Measurements from ENCODE around the gene TMTC1. TPM values are rescaled to one million over a fixed set of nuclear protein-coding genes. Genes with fewer than 3 reads are reported as not detected.

Gene TMTC1
- total RNA-seq, 3 donors from 2014 or later (not counting 1 experiment from before 2014, with no cell fraction given) = 0.18 to 2.0 (median 0.50) TPM

DNA sequence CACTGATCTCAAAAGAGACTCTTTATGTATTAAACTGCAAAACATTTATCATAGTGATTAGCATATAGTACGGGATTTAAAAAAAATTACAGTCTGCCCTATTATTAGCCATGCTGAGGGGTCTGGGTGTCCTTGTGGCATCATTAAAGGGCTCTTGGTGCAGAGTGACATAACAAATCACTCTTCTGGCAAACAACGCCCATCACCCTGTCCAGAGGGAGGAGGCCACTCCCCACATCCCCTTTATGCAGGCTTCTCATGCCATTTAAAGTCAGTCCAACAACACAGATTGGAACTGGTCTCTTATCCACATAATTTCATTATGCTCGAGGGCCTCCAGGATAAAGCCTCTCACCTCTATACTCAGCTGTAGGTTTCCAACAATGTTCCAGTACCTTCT lies 51.1 kb downstream of the TMTC1 start:
- intact Hi-C loops (cut with micrococcal nuclease) = no loop called here
- Mint-ChIP-seq H3K4me3 (no peak overlapping the region), H3K4me1 (no peaks in the 10 kb centered on the region), H3K27ac (no peak overlapping the region), H3K9me3 (peaks cover 2 to 3% of the 10 kb centered on the region in 2 donors), H3K36me3 (no peaks in the 10 kb centered on the region), H3K27me3 (ENCODE audit: low read depth in 2 of 2) (peaks cover 0 to 3% of the 10 kb centered on the region in 2 donors)
- H3K27ac ChIP-seq (ENCODE audit: low read length) = no peak overlapping the region
- no peak for DNase-seq
- 81% methylated on average over 3 of the region's 3 CpGs for WGBS (ENCODE audit: insufficient coverage)
- TF ChIP-seq, protein P1, sequence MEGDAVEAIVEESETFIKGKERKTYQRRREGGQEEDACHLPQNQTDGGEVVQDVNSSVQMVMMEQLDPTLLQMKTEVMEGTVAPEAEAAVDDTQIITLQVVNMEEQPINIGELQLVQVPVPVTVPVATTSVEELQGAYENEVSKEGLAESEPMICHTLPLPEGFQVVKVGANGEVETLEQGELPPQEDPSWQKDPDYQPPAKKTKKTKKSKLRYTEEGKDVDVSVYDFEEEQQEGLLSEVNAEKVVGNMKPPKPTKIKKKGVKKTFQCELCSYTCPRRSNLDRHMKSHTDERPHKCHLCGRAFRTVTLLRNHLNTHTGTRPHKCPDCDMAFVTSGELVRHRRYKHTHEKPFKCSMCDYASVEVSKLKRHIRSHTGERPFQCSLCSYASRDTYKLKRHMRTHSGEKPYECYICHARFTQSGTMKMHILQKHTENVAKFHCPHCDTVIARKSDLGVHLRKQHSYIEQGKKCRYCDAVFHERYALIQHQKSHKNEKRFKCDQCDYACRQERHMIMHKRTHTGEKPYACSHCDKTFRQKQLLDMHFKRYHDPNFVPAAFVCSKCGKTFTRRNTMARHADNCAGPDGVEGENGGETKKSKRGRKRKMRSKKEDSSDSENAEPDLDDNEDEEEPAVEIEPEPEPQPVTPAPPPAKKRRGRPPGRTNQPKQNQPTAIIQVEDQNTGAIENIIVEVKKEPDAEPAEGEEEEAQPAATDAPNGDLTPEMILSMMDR (IDR thresholded peaks at IDR 0.05) = no peak
- H3K4me1 ChIP-seq (ENCODE audit: control insufficient read depth, insufficient read depth, low read length) = no peaks in the 10 kb centered on the region
- H3K9me3 ChIP-seq (ENCODE audit: control insufficient read depth, insufficient read depth, low read length) = peaks cover 2% of the 10 kb centered on the region
- H3K4me3 ChIP-seq (ENCODE audit: low read length) = no peak overlapping the region
- H3K36me3 ChIP-seq (ENCODE audit: control insufficient read depth, insufficient read depth, low read length) = no peaks in the 10 kb centered on the region
- no peak for ATAC-seq
- no peaks in the 10 kb centered on the region for H3K27me3 ChIP-seq (ENCODE audit: control insufficient read depth, insufficient read depth, low read length)

DNA sequence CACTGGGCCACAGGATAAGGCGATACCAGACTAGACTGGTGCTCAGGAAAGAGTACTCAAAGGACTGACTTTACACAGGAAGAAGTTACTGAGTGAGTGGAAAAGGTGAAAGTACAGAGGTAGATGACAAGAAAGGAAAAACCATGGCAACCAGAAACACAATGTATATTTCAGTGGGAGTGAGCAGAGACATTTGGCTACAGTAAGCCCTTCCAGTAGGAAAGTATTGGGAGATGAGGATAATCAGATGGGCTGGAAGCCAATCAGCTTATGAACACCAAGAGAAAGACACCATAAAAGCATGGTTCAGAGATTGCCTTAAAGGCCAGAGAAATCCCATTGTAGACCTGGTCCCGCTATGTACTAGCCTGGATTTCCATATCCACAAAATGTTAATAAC lies 51.6 kb downstream of the TMTC1 start:
- TF ChIP-seq, protein P1 (IDR thresholded peaks at IDR 0.05) = no peak
- intact Hi-C loops (cut with micrococcal nuclease) = no loop called here
- no peak overlapping the region for H3K4me3 Mint-ChIP-seq
- no peaks in the 10 kb centered on the region for H3K36me3 Mint-ChIP-seq
- no peak overlapping the region for H3K27ac Mint-ChIP-seq
- no peak for ATAC-seq
- Histone ChIP-seq H3K4me3 (ENCODE audit: low read length) (no peak overlapping the region), H3K27me3 (ENCODE audit: control insufficient read depth, insufficient read depth, low read length) (no peaks in the 10 kb centered on the region), H3K36me3 (ENCODE audit: control insufficient read depth, insufficient read depth, low read length) (no peaks in the 10 kb centered on the region), H3K9me3 (ENCODE audit: control insufficient read depth, insufficient read depth, low read length) (no peaks in the 10 kb centered on the region), H3K4me1 (ENCODE audit: control insufficient read depth, insufficient read depth, low read length) (no peaks in the 10 kb centered on the region), H3K27ac (ENCODE audit: low read length) (no peak overlapping the region)
- DNase-seq = no peak
- H3K9me3 Mint-ChIP-seq = peaks cover 2 to 3% of the 10 kb centered on the region in 2 donors
- H3K4me1 Mint-ChIP-seq = no peaks in the 10 kb centered on the region
- 91% methylated on average over 2 of the region's 2 CpGs for WGBS (ENCODE audit: insufficient coverage)
- H3K27me3 Mint-ChIP-seq (ENCODE audit: low read depth in 2 of 2) = peaks cover 0 to 3% of the 10 kb centered on the region in 2 donors

DNA sequence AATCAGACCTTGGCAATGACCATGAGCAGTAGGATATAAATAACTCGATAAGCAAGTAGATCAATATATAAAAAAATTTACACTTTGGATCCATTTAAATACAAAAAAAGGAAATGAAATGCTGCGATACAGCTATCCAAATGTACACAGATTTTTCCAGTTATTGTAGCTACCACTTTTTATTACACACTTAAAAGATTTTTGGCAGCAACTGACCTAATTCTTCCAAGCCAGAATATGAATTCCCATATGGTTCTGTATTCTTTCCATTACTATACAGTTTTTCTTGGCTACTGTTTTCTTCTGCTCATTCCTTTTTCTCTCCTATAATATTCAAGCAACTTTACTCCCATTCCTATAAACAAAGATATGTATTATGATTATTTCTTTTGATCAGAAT lies 52.2 kb downstream of the TMTC1 start:
- ATAC-seq (no peak), DNase-seq (no peak)
- Histone ChIP-seq H3K4me1 (ENCODE audit: control insufficient read depth, insufficient read depth, low read length) (no peaks in the 10 kb centered on the region), H3K36me3 (ENCODE audit: control insufficient read depth, insufficient read depth, low read length) (no peaks in the 10 kb centered on the region), H3K27me3 (ENCODE audit: control insufficient read depth, insufficient read depth, low read length) (no peaks in the 10 kb centered on the region), H3K9me3 (ENCODE audit: control insufficient read depth, insufficient read depth, low read length) (no peaks in the 10 kb centered on the region), H3K4me3 (ENCODE audit: low read length) (no peak overlapping the region), H3K27ac (ENCODE audit: low read length) (no peak overlapping the region)
- 100% methylated on average over 1 of the region's 2 CpGs for WGBS (ENCODE audit: insufficient coverage)
- Mint-ChIP-seq H3K27me3 (ENCODE audit: low read depth in 2 of 2) (peaks cover 0 to 3% of the 10 kb centered on the region in 2 donors), H3K27ac (no peak overlapping the region), H3K4me1 (no peaks in the 10 kb centered on the region), H3K9me3 (peaks cover 2 to 3% of the 10 kb centered on the region in 2 donors), H3K36me3 (no peaks in the 10 kb centered on the region), H3K4me3 (no peak overlapping the region)
- TF ChIP-seq, protein P1 (IDR thresholded peaks at IDR 0.05) = no peak
- intact Hi-C loops (cut with micrococcal nuclease) = no loop called here

DNA sequence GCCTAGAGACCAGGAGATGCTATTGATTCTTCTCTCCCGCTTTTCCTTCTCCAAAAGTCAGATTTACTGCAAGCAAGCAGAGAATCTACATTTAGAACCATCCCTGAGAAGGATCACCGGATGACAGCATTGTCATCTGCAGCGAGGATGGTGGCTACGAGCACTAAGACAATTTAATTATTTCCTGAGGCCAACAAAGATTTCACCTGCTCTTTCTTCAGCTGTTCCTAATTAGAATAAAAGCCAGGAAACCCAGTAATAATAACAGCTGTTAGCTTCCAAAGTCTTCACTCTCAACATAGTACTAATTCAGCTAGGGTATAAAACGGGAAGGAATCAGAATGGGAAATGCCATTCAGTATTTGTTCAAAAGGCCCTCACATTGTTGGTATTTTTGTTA lies 53.3 kb downstream of the TMTC1 start:
- no peaks in the 10 kb centered on the region for H3K36me3 Mint-ChIP-seq
- peaks cover 0 to 3% of the 10 kb centered on the region in 2 donors for H3K27me3 Mint-ChIP-seq (ENCODE audit: low read depth in 2 of 2)
- TF ChIP-seq, protein P1 (IDR thresholded peaks at IDR 0.05) = no peak
- ATAC-seq = no peak
- no peak overlapping the region for H3K27ac Mint-ChIP-seq
- peaks cover 2 to 3% of the 10 kb centered on the region in 2 donors for H3K9me3 Mint-ChIP-seq
- no peaks in the 10 kb centered on the region for H3K9me3 ChIP-seq (ENCODE audit: control insufficient read depth, insufficient read depth, low read length)
- no peak overlapping the region for H3K4me3 ChIP-seq (ENCODE audit: low read length)
- no peak overlapping the region for H3K4me3 Mint-ChIP-seq
- H3K4me1 ChIP-seq (ENCODE audit: control insufficient read depth, insufficient read depth, low read length) = no peaks in the 10 kb centered on the region
- no peaks in the 10 kb centered on the region for H3K27me3 ChIP-seq (ENCODE audit: control insufficient read depth, insufficient read depth, low read length)
- H3K27ac ChIP-seq (ENCODE audit: low read length) = no peak overlapping the region
- no peaks in the 10 kb centered on the region for H3K4me1 Mint-ChIP-seq
- no peaks in the 10 kb centered on the region for H3K36me3 ChIP-seq (ENCODE audit: control insufficient read depth, insufficient read depth, low read length)
- 89% methylated on average over 5 of the region's 5 CpGs for WGBS (ENCODE audit: insufficient coverage)
- no peak for DNase-seq
- intact Hi-C loops (cut with micrococcal nuclease) = no loop called here
